Fibroblast of villous mesenchyme (primary cell): ENCODE data around the gene ATG4B. TPM values are rescaled to one million over a fixed set of nuclear protein-coding genes. Genes with fewer than 3 reads are reported as not detected.

Experiments used
- DNase-seq: peaks from one replicate; pipeline ENCODE4 v3.0.0-alpha.2; 2010; ENCODE audit warnings: low read depth
- H3K4me3 ChIP-seq: 2 replicates; pipeline ENCODE4 v1.5.1; 2011; ENCODE audit warnings: low read depth, mild to moderate bottlenecking, low read length
- total RNA-seq: library from RNA; depleted of rRNA; stranded (reverse); fragments of >200 nt; gene quantifications from 2 replicates; pipeline ENCODE4 v1.2.3, GENCODE V29; 2012
- TF ChIP-seq, protein P1 (sequence below): IDR thresholded peaks from 2 replicates; pipeline ENCODE4 v1.5.1; 2012; ENCODE audit warnings: low read depth, mild to moderate bottlenecking, low read length; ENCODE audit not compliant: insufficient read depth

The ATG4B gene
- total RNA-seq, 1 donor, result 47.1 TPM

DNA sequence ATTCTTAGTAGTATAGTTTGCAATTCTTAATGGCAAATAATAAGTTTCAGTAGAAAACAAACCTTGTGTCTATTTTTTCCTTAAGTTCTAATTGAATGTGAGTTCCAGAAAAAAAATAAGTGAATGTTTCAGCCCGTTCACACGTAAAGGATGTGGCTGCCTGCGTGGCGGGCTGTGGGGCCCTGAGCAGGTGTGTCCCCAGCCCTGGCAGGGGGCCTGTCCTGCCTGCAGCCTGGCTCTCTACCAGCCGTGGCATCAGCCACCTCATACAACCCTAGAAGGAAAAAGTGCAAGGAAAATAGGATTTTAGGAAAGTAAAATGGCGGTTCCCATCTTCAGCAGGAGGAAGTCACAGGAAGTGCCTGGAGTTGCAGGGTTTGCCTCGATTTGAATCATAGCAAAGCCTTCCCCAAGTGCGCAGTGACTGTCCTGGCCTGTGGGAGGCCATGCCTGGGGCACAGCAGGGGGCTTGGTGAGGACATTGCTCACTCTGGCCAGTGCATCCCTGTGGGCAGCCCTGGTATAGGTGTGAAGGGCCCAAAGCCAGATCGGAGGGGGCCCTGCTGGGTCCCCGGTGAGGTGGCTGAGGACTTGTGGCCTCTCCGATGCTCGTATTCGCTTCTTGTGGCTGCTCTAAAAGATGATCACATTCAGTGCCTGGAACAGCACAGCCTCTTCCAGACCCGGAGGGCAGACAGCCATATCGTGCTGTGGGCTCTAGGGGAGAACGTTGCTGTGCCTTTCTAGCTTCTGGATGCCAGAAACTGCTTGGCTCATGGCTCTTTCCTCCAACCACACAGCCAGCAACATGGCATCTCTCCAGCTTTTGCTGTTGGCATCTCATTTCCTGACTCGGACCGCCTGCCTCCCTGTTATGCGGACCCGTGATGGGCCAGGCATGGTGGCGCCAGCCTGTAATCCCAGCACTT, 36.6 kb downstream of the ATG4B start:
- TF ChIP-seq, protein P1, sequence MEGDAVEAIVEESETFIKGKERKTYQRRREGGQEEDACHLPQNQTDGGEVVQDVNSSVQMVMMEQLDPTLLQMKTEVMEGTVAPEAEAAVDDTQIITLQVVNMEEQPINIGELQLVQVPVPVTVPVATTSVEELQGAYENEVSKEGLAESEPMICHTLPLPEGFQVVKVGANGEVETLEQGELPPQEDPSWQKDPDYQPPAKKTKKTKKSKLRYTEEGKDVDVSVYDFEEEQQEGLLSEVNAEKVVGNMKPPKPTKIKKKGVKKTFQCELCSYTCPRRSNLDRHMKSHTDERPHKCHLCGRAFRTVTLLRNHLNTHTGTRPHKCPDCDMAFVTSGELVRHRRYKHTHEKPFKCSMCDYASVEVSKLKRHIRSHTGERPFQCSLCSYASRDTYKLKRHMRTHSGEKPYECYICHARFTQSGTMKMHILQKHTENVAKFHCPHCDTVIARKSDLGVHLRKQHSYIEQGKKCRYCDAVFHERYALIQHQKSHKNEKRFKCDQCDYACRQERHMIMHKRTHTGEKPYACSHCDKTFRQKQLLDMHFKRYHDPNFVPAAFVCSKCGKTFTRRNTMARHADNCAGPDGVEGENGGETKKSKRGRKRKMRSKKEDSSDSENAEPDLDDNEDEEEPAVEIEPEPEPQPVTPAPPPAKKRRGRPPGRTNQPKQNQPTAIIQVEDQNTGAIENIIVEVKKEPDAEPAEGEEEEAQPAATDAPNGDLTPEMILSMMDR, result no peak
- H3K4me3 ChIP-seq, result no peak overlapping the region
- DNase-seq, result no peak

DNA sequence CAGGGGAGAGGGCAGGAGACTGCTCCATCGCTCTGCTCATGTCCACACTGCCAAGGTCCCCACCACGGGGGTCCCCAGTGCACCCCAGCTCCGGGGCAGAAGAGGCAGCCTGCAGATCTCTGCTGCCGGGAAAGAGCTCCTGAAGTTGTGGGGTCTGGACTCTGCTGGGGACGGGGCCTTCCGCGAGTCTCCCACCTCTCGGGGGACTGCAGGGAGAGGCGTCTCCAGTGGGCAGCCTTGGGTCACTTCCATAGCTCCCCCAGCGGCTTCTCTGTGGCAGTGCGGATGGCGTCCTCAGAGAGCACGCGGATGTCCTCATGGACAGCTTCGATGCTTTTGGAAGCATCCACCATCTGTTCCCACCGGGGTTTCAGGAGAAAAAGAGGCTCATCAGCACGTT, 38.4 kb downstream of the ATG4B start:
- TF ChIP-seq, protein P1, result peak; percentile 11
- no peak for DNase-seq
- H3K4me3 ChIP-seq, result no peak overlapping the region

DNA sequence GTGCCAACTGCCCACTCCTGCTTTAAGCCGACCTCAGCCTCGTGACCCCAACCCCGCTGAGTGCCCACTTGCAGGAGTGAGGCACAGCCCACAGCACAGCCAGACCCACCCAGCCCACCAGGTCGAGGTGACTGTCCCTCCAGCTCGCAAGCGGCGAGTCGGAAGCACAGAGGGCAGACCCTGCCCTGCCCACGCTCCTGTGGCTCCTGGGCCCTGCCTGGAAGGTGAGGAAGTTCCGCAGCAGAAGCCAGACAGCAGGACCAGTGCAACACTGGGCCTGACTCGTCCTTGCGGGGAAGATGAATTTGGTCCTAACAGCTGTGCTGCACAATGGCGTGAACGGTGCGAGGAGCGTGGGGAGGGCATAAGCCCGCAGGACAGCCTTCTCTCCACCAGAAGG, 39.2 kb downstream of the ATG4B start:
- H3K4me3 ChIP-seq, result no peak overlapping the region
- TF ChIP-seq, protein P1, result no peak
- no peak for DNase-seq

DNA sequence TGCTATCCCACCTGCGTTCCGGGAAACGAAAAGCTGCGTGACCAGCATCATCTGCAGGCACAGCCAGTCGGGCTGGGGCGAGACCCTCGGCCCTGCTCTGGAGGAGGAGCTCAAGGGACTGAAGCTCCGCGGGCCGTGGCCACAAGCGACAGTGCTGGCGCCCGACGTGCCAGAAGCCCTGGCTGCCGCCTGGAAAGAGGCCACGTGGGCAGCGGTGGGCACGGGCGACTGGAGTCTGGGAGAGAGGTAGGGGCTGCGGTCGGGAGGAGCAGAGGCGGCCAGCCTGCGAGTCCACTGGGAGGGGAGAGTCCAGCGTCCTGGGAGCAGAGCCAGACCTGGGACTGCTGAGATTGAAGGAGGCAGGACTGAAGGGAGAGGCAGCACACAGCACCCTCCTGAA, 39.9 kb downstream of the ATG4B start:
- TF ChIP-seq, protein P1, result no peak
- DNase-seq, result no peak
- no peak overlapping the region for H3K4me3 ChIP-seq

DNA sequence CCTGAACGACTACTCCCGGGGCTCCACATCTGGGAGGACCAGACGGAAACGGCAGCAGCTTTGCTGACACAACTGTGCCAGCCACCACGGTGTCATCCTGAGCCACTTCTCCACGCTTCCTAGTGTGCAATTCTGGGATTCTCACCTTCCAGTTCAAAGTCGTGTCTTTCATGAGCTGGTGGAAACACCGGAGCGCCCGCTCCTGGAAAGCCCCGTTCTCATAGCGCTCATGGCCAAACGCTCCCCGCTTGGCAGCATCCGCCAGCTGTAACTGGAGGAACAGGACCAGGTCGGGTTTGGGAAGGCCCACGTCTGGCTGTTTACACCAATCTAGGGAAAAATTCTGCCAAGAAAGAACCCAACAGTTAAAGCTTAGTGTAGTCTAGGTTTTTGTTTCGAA, 40.8 kb downstream of the ATG4B start:
- H3K4me3 ChIP-seq, result no peak overlapping the region
- no peak for DNase-seq
- TF ChIP-seq, protein P1, result no peak

DNA sequence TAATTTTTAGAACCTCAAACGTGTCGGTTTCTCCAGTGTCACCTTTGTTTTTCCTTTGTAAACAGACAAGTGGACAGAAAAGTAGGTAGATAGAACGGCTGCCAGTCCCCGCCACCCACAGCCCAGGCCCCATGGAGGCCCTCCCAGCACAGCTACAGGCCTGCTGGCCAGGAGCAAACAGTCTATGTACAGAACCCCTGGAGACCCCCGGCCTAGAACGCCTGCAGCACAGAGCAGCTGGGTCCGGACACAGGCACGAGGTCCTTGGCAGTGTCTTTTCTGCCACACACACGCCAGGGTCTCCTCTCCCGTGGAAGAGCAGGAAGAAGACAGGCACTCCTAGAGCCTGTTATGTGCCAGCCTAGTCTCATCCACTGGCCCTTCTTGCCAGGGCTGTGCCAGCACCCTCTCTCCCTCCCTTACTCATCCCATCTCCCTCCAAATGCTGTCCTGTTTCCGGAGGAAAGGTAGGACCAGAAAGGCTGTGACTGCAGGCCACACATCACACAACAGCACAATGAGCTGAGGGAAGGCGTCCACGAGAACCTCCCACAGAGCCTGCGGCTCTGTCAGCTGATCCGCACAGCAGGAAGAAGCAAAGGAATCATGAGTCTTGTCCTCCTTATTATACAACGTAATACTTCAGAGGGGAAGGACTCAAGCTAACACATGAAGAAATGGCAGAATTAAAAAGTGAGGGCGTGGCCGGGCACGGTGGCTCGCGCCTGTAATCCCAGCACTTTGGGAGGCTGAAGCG, 41.5 kb downstream of the ATG4B start:
- DNase-seq, result no peak
- TF ChIP-seq, protein P1, result no peak
- no peak overlapping the region for H3K4me3 ChIP-seq
